SH-SY5Y (cell line): ENCODE data around the gene DKK3.

Experiments
- GATA2 ChIP-seq: IDR thresholded peaks from 2 replicates; pipeline ENCODE4 v1.6.1; 2011; ENCODE audit warnings: mild to moderate bottlenecking, low read depth, low read length
- GATA3 ChIP-seq: IDR thresholded peaks from 2 replicates; pipeline ENCODE4 v1.6.1; 2011; ENCODE audit warnings: low read depth, mild to moderate bottlenecking, low read length, moderate library complexity

DKK3 gene

GRCh38 chr11:12017865-12018453 is 9.5 kb upstream of the DKK3 start:
- no peak for TF ChIP-seq GATA3
- no peak for TF ChIP-seq GATA2

- TF ChIP-seq GATA2 (no peak), GATA3 (no peak)
These were observed 8.8 kb upstream of the DKK3 start for GRCh38 chr11:12017243-12017678.

- TF ChIP-seq GATA3: no peak
- no peak for TF ChIP-seq GATA2
These were observed 7.8 kb upstream of the DKK3 start for GRCh38 chr11:12016246-12016645.

GRCh38 chr11:12015486-12015885 is 7.1 kb upstream of the DKK3 start:
- no peak for TF ChIP-seq GATA3
- no peak for TF ChIP-seq GATA2

- TF ChIP-seq GATA2 (no peak), GATA3 (no peak)
These were observed 5.4 kb upstream of the DKK3 start for GRCh38 chr11:12013781-12014180.

- no peak for TF ChIP-seq GATA3
These were observed 1.3 kb upstream of the DKK3 start for GRCh38 chr11:12009617-12010321.

GRCh38 chr11:12008790-12009616 is 577 bp upstream of the DKK3 start:
- TF ChIP-seq GATA3 (no peak), GATA2 (no peak)

- TF ChIP-seq GATA3 (no peak), GATA2 (no peak)
These were observed 1.2 kb downstream of the DKK3 start for GRCh38 chr11:12007230-12007593.

GRCh38 chr11:12006552-12007229 is 1.7 kb downstream of the DKK3 start:
- no peak for TF ChIP-seq GATA3
- no peak for TF ChIP-seq GATA2

- TF ChIP-seq GATA3: no peak
- no peak for TF ChIP-seq GATA2
These were observed 3.0 kb downstream of the DKK3 start for GRCh38 chr11:12005476-12005875.

- TF ChIP-seq GATA3 (no peak), GATA2 (no peak)
These were observed 3.4 kb downstream of the DKK3 start for GRCh38 chr11:12005061-12005460.

- TF ChIP-seq GATA3 (no peak), GATA2 (no peak)
These were observed 4.6 kb downstream of the DKK3 start for GRCh38 chr11:12003815-12004214.

- TF ChIP-seq GATA2: no peak
- no peak for TF ChIP-seq GATA3
These were observed 5.1 kb downstream of the DKK3 start for GRCh38 chr11:12003336-12003735.

GRCh38 chr11:12001186-12001585 is 7.2 kb downstream of the DKK3 start:
- no peak for TF ChIP-seq GATA2
- no peak for TF ChIP-seq GATA3
